ENCODE data around the gene THSD4. TPM values are rescaled to one million over a fixed set of nuclear protein-coding genes. Genes with fewer than 3 reads are reported as not detected.

THSD4 gene
- total and polyA plus RNA-seq, 9 of the 15 experiments (the other 6 are each of a cell fraction or from before 2014, with no cell fraction given): 0.04 TPM; not detected in 5

DNA sequence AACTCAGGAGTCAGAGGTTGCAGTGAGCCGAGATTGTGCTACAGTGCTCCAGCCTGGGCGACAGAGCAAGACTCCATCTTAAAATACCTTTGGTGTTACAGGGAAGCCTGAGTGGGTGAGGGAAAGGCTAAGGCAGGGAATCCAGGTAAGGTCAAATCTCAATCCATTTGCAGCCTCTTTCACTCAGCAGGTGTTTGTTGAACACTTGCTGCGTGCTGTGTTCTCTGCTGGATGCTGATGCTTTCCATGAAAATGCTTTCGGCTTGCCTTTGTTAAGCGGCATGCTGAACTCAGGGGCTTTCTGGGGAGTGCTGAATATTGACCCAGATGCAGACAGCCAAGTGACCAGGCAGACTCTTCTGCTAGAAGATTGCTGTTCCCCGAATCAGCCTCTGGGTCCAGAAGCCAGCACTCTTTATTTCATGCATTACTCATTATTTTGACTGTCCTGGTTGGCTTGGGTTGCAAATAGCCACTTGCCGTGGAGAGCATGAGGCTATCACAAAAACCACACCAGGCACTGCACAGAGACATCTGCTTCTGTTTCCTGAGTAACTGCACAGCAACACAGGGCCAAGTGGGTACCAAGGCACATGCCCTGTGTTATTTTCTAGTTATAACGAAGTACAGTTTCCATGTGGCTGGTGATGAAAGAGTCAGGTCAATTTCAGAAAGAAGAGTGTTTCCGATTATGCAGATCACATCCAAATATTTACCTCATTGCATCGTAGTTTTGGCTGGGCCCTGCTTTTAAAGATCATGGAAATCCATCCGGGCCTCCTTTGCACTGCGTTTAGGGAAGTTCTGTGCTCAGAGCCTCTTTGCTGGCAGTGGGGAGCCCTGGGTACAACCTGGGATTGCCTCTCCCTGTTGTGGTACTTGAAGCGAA, 88.6 kb downstream of the THSD4 start:
- in situ Hi-C loops (cut with MboI): no loop called here
- no peak for FAIRE-seq
- TF ChIP-seq NFATC3 (IDR thresholded peaks at IDR 0.05): no peak
- TF ChIP-seq ERF (CRISPR knock-in tag; IDR thresholded peaks at IDR 0.05): no peak
- TF ChIP-seq ZNF23 (CRISPR knock-in tag; IDR thresholded peaks at IDR 0.05): no peak
- no peak for TF ChIP-seq ZNF124 (CRISPR knock-in tag; IDR thresholded peaks at IDR 0.05)
- TF ChIP-seq RFX1 (IDR thresholded peaks at IDR 0.05): no peak
- TF ChIP-seq ZNF3 (CRISPR knock-in tag; IDR thresholded peaks at IDR 0.05): no peak
- no peak for TF ChIP-seq NCOA6 (IDR thresholded peaks at IDR 0.05)
- no peak for TF ChIP-seq RNF2 (IDR thresholded peaks at IDR 0.05)
- no peak for TF ChIP-seq CHD4 (IDR thresholded peaks at IDR 0.05; ENCODE audit: insufficient read depth, insufficient replicate concordance, low read depth, low read length, poor library complexity, severe bottlenecking)
- no peak for TF ChIP-seq ZFX (CRISPR knock-in tag; IDR thresholded peaks at IDR 0.05)
- TF ChIP-seq, protein P1, sequence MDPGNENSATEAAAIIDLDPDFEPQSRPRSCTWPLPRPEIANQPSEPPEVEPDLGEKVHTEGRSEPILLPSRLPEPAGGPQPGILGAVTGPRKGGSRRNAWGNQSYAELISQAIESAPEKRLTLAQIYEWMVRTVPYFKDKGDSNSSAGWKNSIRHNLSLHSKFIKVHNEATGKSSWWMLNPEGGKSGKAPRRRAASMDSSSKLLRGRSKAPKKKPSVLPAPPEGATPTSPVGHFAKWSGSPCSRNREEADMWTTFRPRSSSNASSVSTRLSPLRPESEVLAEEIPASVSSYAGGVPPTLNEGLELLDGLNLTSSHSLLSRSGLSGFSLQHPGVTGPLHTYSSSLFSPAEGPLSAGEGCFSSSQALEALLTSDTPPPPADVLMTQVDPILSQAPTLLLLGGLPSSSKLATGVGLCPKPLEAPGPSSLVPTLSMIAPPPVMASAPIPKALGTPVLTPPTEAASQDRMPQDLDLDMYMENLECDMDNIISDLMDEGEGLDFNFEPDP (CRISPR knock-in tag; IDR thresholded peaks at IDR 0.05): no peak
- no peak for TF ChIP-seq RBM17 (IDR thresholded peaks at IDR 0.05; ENCODE audit: borderline replicate concordance, low read depth, low read length)
- no peak for TF ChIP-seq REST (IDR thresholded peaks at IDR 0.05; ENCODE audit: borderline replicate concordance)
- TF ChIP-seq REST (CRISPR knock-in tag; IDR thresholded peaks at IDR 0.05; ENCODE audit: low read depth): no peak

More for the DNA sequence above, 88.6 kb downstream of the THSD4 start:
- no peak overlapping the region for H3K9ac ChIP-seq (ENCODE audit: insufficient read depth in 1 of 2, low read depth in 2 of 2, low read length in 2 of 2)
- no peaks in the 10 kb centered on the region; a peak in 1 of 5 replicates for H3K4me1 ChIP-seq (replicated peaks in 1 of 2; ENCODE audit: control insufficient read depth in 2 of 2, insufficient read depth in 2 of 2, low read length in 2 of 2)
- no peak overlapping the region for H3K4me2 ChIP-seq (ENCODE audit: insufficient read depth, low read length)
- H3K36me3 ChIP-seq (ENCODE audit: control insufficient read depth, insufficient read depth, low read length): no peaks in the 10 kb centered on the region
- no peak overlapping the region for H3K27ac ChIP-seq (ENCODE audit: extremely low read depth, low read depth, low read length)
- no peaks in the 10 kb centered on the region for H3K9me3 ChIP-seq (replicated peaks; ENCODE audit: control insufficient read depth, insufficient read depth, low read depth, low read length)
- intact Hi-C loops (cut with micrococcal nuclease): no loop called here
- no peaks in the 10 kb centered on the region; a peak in 2 of 5 replicates for H3K27me3 ChIP-seq (ENCODE audit: control insufficient read depth in 2 of 2, insufficient read depth in 2 of 2, low read length in 2 of 2)
- DNase-seq (ENCODE audit: extremely low read depth in 1 of 4, low spot score in 3 of 4) (no peak), ATAC-seq (no peak)
- CTCF ChIA-PET (ENCODE audit: low intra/inter-chr PET ratio): no interaction called here
- no TSS peak for BruUV-seq (replicated peaks)
- POLR2A ChIA-PET: interaction anchor here (1.0 to 1.5 kb wide), 2 partner anchors 11 to 18 kb away, joined by 3 read pairs; no protein-coding TSS in a partner anchor
- H3K9me1 ChIP-seq (ENCODE audit: control insufficient read depth, insufficient read depth, low read length): no peaks in the 10 kb centered on the region
- H3K79me2 ChIP-seq (ENCODE audit: control insufficient read depth, insufficient read depth, low read length): no peaks in the 10 kb centered on the region
- H2AFZ ChIP-seq (ENCODE audit: low read depth, low read length): no peak overlapping the region
- no peak overlapping the region for H3K4me3 ChIP-seq
- no peaks in the 10 kb centered on the region; the same call in 1 of the 2 replicates for H4K20me1 ChIP-seq (replicated peaks; ENCODE audit: control insufficient read depth, insufficient read depth, low read length)
- 2% methylated on average over 13 of the region's 13 CpGs for WGBS (ENCODE audit: insufficient coverage, low coverage, missing lambda C conversion rate)
